HG03095 (cell line): ENCODE results near the gene TOR1A.

ENCODE experiments used
- ATAC-seq: cut with Tn5 transposase; IDR thresholded peaks from one replicate; pipeline ENCODE4 v1.9.1; 2021; ENCODE audit warnings: moderate library complexity; ENCODE audit not compliant: unreplicated experiment

TOR1A gene

GRCh38 chr9:129823935-129824601, at the start of gene TOR1A:
TOR1A (minus strand) TSS chr9:129824136; CDS start chr9:129824085, 51 bp downstream.
- ATAC-seq: peak; percentile 82

- ATAC-seq: no peak
These were observed 47.1 kb upstream of the TOR1A start for GRCh38 chr9:129871046-129871445.

GRCh38 chr9:129869585-129870501, 45.9 kb upstream of the TOR1A start:
- ATAC-seq: no peak

- ATAC-seq: no peak
These were observed 45.0 kb upstream of the TOR1A start for GRCh38 chr9:129868872-129869486.

GRCh38 chr9:129868023-129868871, 44.3 kb upstream of the TOR1A start:
- ATAC-seq: no peak

GRCh38 chr9:129867136-129868022, 43.4 kb upstream of the TOR1A start:
- no peak for ATAC-seq

GRCh38 chr9:129866394-129867135, 42.6 kb upstream of the TOR1A start:
- no peak for ATAC-seq

GRCh38 chr9:129865668-129866320, 41.9 kb upstream of the TOR1A start:
- ATAC-seq: no peak

GRCh38 chr9:129864991-129865647, 41.2 kb upstream of the TOR1A start:
- no peak for ATAC-seq

- ATAC-seq: no peak
These were observed 39.2 kb upstream of the TOR1A start for GRCh38 chr9:129863059-129863690.

GRCh38 chr9:129861447-129861827, 37.5 kb upstream of the TOR1A start:
- no peak for ATAC-seq

- no peak for ATAC-seq
These were observed 36.9 kb upstream of the TOR1A start for GRCh38 chr9:129860653-129861446.

GRCh38 chr9:129858167-129858962, 34.4 kb upstream of the TOR1A start:
- no peak for ATAC-seq

- no peak for ATAC-seq
These were observed 33.3 kb upstream of the TOR1A start for GRCh38 chr9:129857207-129857606.

GRCh38 chr9:129854588-129855110, 30.7 kb upstream of the TOR1A start:
- no peak for ATAC-seq

GRCh38 chr9:129853614-129854013, 29.7 kb upstream of the TOR1A start:
- no peak for ATAC-seq
